Retina (tissue), 1 donor: ENCODE results near the gene EDAR.

Source experiments
- DNase-seq: peaks from one replicate; pipeline ENCODE4 v3.0.0-alpha.2; 2016

EDAR gene

DNA sequence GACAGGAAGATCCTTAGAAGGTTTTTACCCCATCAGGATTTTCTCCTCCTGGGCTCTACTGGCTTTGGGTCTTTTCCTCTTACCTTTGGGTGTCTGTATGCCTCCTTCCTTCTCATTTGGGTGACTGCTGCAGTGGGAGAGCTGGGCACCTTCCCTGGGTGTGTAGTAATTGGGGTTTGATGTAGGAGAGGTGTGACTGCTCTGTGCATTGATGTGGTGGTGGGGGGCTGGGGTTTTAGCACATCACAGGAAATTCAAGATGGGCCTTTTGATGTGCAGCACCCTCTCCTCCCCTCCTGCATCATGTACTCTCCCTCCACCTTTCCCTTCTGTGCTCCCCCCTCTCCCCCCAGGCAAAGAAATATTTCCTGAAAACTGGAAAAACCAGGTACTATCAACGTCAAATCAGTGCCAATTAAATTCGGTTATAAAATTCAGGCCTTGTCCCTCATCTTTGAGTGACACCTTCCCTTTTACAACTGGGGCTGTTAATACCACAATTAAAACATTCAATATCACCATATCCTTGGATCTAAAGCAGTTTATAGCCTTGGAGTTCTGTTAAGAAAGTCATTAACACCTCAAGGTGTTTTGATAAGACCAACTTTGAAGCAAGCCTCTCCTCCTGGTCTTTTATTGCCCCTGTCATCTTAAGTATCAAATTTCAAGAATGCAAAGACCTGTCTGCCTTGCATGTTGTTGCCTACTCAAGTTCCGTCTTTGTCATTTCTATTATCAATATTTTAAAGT, 23.3 kb downstream of the EDAR start:
- no peak for DNase-seq

DNA sequence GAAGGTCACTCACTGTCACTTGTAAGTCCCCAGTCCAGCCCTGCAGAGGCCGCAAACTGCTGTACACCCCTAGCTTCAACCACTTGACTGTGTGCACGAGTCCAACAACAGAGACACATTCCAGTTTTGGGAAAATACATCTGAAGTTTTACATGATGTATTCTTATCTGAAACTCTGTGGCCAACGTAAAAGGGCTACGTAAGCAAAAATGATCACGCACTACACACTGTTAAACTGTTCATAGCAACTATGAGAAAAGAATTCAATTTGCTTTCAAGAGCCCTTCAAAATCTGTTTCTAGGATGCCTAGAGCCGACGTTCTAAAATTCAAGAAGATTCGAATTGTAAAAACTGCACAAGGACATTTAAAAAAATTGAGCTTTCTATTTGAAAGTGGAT, 26.0 kb downstream of the EDAR start:
- DNase-seq: no peak

DNA sequence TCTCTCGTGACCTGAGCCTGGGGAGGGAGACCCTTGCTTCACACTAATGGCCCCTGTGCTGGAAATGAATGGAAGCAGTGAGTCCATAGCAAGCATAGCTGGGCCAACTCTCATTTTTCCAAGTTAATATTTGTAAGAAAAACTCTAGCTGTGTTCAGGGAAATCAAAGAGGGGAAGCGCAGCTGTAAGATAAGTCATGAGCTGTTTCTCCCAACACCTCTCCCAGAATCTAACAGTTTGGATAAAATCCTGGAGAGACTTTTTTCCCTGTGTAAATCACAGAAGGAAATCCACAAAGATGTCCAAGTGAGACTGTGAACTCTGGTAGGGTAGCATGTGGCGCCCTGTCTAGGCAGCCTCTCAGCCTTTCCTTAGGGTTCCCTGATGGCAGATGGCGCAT, 27.2 kb downstream of the EDAR start:
- DNase-seq: no peak

DNA sequence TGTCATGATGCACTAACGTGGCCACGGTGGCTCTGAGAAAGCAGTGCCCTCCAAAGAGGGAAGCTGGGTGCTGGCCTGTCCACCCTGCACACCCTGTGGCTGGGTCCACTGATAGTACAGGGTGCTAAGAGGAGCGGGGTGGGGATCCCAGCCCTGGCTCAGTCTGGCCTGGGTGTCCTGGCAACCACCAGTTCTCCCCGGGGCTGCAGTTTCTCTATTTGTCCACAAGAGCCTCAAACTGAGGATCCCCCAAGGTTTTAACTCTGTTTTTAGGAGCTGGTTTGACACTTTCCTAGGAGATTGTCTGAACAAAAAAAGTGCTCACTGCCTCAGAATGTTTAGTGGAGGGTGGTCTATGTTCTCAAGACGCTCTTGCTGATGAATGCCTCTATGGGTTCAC, 29.0 kb downstream of the EDAR start:
- no peak for DNase-seq

DNA sequence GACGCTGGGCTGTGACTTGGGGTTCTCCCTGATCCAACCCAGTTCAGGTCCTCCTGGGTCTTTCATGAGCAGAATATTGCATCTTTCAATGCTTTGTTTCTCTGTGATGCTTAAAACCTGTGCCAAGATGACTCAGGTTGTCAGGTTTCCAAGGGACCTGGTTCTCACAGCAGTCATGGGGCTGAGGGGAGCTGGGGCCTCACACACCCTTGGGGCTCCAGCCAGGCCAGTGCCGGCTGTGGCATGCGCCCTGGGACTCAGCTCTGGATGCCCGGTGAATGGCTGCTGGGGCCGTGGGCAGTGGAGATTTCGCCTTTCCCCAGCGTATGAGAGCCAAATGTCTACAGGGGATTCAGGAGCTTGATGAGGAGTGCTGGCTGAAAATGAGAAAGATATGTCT, 29.6 kb downstream of the EDAR start:
- no peak for DNase-seq

DNA sequence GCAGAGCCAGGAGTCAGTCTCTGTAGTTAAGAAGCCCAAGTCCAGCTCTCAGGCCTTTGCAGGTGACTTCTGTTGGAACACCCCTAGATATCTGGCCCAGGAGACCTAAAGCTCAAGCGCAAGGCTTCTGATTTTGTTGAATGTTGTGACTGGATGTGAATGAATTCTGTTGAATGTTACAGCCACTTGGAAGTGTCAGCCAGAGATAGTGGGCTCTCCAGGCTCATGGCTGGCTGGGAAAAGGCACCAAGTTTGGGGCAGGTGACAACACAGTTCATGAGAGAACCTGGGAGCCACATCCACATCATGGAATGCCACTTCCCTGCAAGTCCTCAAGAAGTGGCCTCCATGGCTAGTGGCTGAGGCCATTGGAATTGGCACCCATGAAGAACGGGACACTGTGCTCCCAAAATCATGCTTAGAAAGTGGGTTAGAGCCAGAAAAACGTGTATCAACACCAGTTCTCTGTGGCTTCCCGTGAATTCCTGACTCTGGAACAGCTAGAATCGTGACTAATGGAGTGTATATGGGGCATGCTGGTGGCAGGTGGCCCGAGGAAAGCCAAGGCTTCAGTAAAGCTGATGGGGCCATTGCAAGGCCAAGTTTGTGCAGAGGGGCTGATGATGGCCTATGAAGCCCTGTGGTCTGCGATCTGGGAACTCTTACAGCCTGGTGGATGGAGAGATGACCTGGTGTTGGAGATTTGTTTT, 30.2 kb downstream of the EDAR start:
- no peak for DNase-seq

DNA sequence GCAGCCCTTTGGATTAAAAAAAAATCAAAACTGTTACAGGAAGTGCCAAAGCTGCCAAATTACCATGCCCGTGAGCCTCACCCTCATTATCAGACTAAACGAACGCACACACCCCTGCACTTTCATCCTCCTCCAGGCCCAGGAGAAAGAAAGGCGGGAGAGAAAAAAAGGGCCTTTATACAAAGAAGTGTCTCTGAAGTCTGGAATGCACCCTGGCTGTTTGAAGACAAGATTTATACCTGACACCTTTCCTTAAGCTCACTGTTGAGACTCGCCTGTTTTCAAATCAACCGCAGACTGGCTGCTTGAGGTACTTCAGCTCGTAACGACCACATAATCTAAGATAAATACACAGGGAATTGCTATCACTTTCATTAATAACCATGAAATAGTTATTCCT, 31.0 kb downstream of the EDAR start:
- no peak for DNase-seq

DNA sequence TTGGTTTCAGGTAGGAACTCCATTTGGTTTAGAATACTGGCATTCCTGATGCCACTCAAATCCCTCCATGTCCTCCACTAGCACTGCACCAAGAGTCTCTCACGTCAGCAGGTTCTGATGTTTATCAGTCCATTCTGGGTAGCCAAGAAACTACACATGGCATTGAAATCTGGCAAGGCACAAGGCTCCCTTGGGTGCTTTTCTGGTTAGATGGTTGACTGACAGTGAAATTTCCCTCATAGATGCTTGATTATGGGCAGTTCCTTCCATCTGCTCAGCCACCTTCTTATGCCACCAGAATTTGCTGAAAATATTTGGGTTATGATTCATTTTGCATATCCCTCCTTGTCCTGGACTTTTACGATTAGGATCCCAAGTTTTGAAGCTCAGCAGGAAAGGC, 32.6 kb downstream of the EDAR start:
- DNase-seq: no peak

DNA sequence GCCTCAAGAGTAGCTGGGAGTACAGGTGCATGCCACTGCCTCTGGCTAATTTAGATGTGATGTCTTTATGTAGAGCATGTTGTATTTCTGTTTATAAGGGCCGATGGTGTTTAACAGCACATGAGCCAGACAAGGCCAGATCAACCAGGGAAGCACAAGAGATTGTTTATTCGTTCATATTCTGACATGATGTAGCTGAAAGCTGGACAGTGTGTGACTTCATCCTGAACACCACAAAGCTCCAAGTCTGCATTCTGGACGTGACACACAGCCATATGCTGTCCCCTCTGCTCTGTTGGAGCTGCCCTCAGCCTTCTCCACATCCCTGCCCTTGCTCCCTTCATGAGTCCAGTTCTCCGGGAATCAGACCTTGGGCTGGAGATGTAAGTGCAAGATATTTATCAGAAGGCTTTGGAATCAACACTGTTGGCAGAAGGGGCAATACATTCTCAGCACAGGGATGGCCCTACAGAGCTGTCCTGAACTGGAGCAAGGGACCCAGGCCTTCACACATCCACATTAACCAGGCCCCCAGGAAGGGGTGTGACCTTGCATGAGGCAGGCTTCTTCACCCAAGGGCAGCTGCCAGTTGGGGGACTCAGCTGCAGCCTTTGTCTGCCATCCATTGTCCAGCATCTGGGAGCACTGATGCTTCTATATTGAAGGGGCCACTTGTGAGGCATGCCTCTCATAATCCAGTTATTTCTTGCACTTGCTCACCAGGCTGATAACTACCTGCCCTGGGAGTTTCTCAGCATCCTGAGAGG, 38.5 kb downstream of the EDAR start:
- DNase-seq: no peak

DNA sequence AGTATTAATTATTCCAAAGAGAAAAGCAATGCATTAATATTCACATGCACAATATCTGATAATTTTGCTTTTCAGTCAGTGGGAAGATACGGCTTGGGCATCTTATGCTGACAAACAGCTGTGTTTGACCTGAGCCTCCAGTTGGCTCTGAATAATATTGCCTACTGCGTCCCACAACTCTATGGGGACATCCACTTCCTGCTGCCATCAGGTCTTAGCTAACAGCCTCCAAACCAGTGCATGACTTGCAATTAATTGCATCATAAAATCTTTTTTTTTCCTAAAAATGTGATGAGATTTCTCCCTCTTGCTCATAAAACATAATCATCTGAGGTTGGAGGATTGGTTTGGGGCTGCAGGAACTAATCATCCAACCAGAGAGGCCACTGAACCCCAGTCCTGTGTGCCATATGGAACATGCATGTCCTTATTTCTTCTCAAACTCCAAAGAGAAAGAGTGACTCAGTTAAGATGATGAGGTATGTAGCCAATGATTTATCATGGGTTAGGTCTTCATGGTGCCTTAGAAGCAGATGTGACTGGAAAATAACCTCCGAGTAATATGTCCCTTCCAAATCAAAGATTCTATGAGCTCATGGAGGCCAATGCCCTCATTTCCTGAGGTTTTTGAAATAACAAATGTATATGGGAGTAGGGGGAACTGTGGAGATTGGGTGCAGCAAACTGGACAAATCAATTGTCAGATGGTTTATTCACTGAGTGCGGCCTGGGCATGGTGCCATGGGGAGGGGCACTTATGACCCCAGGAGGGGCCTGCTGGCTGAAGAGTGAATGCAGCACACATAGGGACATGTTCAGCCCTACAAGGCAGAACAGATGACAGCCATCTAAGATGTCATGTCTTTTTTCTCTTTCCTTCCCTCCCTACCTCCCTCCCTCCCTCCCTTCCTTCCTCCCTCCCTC, 39.4 kb downstream of the EDAR start:
- DNase-seq: no peak

DNA sequence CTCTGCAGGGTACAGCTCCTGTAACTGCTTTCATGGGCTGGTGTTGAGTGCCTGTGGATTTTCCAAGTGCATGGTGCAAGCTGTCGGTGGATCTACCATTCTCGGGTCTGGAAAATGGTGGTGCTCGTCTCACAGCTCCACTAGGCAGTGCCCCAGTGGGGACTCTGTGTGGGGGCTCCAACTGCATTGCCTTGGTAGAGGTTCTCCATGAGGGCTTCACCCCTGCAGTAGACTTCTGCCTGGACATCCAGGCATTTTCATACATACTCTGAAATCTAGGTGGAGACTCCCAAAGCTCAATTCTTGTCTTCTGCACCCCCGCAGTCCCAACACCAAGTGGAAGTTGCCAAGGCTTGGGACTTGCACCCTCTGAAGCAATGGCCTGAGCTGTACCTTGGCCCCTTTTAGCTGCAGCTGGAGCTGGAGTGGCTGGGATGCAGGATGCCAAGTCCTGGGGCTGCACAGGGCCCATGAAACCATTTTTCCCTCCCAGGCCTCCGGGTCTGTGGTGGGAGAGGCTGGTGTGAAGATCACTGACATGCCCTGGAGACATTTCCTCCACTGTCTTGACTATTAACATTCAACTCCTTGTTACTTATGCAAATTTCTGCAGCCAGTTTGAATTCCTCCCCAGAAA, 41.6 kb downstream of the EDAR start:
- DNase-seq: no peak

DNA sequence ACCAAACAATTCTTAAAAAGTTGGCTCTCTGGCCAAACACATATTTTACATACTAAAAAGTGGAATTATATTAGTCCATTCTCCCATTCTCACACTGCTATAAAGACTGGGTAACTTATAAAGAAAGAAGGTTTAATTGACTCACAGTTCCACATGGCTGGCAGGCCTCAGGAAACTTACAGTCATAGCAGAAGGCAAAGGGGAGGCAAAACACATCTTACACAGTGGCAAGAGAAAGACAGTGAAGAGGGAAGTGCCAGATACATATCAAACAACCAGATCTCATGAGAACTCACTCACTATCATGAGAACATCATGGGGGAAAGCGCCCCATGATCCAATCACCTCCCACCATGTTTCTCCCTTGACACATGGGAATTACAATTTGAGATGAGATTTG, 42.6 kb downstream of the EDAR start:
- DNase-seq: no peak

DNA sequence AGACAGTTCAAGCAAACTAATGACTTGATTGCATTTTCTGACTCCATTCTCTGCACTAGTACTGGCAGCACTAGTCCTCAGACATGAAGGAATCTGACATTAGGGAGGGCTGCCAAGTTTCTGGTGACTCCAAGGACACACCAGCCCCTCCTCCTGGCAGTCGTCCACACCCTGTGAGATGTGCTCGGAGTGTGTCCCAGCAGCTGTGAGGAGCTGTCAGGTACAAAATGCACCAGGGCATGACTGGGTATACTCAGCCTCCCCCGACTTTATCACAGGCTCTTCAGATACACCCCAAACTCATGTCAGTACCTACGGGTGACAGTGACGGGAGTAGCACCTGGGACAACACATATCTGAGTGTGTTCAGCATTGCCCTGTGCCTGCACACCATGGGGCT, 43.1 kb downstream of the EDAR start:
- DNase-seq: no peak

DNA sequence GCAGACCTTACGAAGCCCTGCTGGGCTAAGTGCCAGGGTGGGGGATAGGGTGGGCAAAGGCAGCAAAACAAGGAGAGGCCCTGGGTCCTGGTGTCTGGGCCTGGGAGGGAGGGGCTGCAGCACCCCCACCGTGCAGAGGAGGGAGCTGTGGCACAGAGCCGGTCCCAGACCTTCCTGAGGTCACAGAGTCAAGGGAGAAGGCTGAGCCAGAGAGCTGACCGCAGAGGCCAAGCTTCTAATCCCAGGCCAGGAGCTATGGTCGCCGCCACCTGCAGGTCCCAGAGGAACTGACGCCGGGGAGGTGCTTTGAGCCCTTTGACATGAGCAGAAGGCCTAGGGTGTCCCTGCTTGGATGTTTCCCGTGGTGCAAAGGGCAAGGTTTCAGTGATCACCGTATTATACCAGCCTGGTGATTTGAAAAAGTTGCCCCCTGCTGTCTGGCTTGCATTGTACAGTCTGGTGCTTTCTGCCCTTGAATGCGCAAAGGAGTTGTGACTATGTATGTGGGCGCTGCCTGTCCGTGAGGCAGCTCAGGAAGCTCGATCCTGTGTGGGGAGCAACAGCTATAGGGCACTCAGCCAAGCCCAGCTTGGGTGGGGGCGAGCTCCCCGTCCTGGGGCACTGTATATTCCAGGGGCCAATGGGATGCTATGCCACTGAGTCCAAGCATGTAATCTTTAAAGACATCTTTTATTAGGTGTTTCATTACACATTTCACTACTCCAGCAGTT, 44.3 kb downstream of the EDAR start:
- no peak for DNase-seq

DNA sequence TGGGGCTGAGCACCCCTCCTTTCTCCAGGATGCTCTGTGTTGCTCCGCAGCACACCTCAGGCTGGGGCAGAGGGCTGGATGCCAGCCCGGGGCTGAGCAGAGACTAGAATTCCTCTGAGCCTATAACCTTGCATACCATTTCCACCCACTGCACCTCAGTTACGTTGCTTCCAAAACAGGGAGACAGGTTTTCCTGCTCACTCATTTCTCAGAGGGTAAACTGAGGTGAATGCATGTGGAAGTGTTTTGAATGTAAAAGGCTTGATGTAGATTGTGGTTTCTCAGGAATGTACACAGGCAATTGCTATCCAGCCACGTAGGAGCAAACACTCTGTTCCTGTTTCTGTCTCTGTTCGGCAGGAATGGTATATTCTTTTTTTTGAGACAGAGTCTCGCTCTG, 45.3 kb downstream of the EDAR start:
- no peak for DNase-seq

DNA sequence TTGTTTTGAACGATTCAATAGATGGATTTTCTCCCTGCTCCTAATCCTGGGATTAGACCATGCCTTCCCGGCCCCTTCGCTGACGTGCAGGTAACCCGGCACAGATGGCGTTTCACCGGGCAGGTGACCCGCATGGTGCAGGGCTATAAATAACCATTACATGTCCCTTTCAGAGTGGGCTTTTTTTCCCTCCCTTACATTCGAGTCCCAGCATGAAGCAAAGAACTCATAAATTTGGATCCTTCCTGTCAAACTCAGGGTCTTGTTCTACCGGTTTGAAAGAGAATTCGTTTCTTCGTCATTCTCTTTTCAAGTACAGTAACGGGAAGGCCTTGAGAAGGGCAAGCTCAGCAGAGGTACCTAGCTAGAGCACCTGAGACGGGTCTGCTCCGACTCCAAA, 46.1 kb downstream of the EDAR start:
- DNase-seq: no peak

DNA sequence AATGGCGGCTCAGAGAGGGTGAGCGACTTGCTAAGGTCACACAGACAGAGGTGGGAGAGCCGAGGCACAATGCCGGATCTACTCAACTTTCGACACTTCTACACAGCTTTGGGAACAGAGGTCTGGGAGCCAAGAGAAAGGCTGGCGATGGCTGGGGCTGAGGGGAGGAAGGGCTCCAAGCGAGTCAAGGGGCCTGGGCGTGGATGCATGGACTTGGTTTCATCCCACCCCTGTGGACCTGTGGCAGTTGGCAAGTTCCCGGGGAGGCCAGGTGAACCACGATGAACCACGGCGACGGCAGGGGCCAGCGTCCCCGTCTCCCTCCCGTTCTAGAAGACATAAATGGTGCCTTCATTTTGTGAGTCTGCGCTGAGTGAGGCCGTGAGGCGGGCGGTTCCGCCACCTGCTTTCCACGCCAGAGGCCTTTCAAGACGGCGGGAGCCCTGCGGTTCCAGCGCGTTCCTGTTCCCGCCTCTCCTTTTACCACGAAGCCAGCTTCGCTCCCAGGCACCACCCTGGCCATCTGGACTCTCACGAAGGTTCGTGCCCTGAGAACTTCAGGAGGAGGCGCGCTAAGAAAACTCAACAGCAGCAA, 46.7 kb downstream of the EDAR start:
- no peak for DNase-seq

DNA sequence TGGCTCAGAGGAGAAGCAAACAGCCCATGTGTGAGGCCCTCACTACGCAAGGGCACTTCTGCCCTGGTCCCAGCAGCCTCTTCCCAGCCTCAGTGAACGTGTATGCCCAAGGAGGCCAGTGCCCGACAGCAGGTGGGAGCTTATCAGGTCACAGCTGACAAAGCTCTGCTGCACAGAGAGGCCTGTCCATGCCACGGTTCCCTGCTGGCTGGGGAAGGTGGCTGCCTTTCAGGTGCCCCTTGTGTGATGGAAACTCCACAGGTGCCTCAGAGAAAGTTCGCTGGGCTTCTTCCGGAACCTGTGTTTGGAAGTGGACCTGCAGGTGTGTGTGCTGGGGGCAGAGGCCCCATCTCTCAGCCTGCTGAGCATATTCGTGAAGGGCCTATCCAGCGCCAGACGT, 47.3 kb downstream of the EDAR start:
- no peak for DNase-seq

DNA sequence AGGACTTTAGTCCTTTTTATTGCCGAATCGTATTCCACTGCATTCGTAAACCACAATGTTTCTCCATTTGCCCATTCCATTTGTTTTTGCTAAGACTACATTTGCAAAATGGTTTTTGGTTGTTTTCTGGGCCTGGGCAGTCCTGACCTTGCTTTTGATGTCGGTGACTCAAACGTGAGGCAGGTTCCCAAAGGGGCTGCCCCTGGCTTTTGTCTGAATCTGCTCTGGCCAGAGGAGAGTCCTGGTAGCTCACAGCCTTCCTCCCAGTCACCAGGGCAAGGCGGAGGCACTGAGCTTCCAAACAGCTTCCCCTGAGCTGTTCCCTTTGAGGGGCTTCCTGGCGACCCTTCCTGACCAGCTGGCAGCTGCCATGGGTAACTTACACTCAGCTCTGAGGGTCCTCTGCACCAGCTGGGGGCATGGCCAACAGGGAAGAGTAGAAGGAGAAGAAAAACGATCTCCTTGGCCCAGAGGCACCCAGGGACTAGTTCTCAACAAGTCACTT, 47.8 kb downstream of the EDAR start:
- DNase-seq: no peak

DNA sequence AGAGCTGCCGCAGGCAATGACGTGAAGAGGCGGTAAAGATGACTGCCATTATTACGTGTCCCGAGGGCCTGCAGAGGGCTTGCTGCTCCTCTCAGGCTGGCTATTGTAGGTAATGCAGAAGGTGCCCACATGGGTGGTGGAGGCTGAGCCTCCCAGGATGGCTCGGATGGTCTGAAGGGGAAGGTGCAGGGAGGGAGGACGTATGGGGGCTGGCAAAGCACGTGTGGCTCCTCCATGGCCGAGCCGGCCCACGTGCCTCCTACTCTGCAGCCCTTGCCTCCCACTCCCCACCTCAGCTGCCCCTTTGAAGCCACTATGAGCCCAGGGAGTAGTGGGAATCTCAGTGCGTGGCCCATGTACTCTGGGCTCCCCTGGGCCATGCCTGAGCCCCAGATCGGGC, 48.9 kb downstream of the EDAR start:
- DNase-seq: no peak

DNA sequence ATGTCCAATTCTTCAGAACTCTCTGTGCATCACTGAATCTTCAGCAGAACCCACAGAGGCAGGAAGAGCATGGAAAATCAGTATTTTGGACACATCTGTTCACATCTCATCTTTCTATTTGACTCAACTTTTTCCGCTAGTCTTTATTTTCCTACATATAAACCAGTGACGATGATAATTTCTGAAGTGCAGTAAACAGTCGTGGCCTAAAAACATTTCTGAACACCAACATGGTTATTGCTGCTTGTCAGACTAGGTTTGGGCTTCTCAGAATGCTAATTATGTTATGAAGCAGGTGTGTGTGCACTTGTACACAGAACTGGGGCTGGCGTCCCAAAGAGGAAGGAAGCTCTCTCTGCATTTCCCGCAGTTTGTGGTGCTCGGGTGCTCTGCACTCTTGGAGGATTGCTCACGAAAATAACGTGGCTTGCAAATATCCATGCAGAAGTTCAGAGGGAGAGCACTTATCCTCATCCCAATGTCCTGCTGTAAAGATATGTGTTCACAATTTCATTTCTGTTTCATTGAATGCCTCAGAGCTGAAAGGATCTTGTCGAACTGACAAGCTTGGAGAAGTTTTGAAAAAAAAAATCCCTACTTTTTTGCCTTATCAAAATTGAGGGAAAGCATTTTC, 50.8 kb downstream of the EDAR start:
- no peak for DNase-seq
